Mesothelial cell of epicardium (in vitro differentiated cells): ENCODE results near the gene SYT13. TPM values are rescaled to one million over a fixed set of nuclear protein-coding genes. Genes with fewer than 3 reads are reported as not detected.

Experiments
- DNase-seq, 2 experiments: peaks; one replicate each; pipeline ENCODE4 v3.0.0; 2021; ENCODE audit warnings: low spot score in 2 of 2; ENCODE audit not compliant: unreplicated experiment in 2 of 2
- H3K27ac Mint-ChIP-seq: 2 replicates; pipeline ENCODE4 v1.8.0; 2021; ENCODE audit warnings: mixed read lengths
- H3K27me3 Mint-ChIP-seq: 2 replicates; pipeline ENCODE4 v1.8.0; 2021; ENCODE audit warnings: low read depth, mixed read lengths
- H3K36me3 Mint-ChIP-seq: 2 replicates; pipeline ENCODE4 v1.8.0; 2021; ENCODE audit warnings: mixed read lengths
- H3K4me1 Mint-ChIP-seq: 2 replicates; pipeline ENCODE4 v1.8.0; 2021; ENCODE audit warnings: mixed read lengths
- H3K4me3 Mint-ChIP-seq: 2 replicates; pipeline ENCODE4 v1.8.0; 2021; ENCODE audit warnings: mild to moderate bottlenecking, moderate library complexity, mixed read lengths
- H3K9me3 Mint-ChIP-seq: 2 replicates; pipeline ENCODE4 v1.8.0; 2021; ENCODE audit warnings: mixed read lengths
- total RNA-seq: library from RNA; stranded (reverse); gene quantifications from 3 replicates; pipeline ENCODE4 v1.2.1, GENCODE V29; 2021
- TF ChIP-seq, protein P1 (sequence below): fragments of 200-600 bp; sonication (generic); IDR thresholded peaks from one replicate; pipeline ENCODE4 v1.5.0; 2021; ENCODE audit warnings: antibody characterized with exemption; ENCODE audit not compliant: unreplicated experiment

Gene SYT13
- total RNA-seq, 1 donor from 2014 or later, result 6.8 TPM

DNA sequence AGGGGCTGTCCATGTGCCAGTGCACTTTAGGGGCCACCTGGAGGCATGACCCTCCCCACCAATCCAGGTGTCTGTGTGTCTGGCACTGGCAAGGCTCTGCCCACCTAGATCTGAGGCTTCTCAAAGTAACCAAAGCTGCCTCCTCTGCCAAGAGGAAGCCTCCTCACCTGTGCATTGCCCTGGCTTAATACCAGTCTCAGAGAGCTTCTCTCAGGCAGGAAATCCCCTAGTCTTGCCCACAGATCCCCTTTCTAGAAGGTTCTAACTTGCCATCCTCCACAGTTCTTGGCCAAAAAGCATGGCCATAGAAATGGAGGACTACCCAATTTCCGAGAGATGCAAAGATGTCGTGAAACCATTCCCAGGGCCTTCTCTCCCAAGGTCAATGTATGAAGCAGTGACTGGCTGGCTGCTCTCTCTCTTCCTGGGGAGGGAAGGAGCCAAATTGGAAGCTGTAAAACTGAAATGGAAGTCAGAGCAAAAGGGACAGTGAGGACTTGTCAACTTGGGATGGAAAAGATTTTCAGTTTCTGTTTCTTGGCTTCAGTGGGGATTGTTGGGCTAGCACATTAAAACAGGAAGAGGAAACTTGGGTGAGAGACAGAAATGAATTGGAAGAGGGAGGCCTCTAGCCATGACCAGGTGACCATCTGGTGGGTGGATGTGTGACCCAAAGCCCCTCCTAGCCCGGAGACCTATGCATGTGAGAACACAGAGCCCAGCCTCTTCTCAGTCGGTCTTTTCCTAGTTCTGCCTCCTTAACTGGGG, 70.9 kb downstream of the SYT13 start:
- no peaks in the 10 kb centered on the region for H3K27me3 Mint-ChIP-seq
- DNase-seq, result no peak
- H3K9me3 Mint-ChIP-seq, result no peaks in the 10 kb centered on the region
- H3K4me3 Mint-ChIP-seq, result no peak overlapping the region
- TF ChIP-seq, protein P1, sequence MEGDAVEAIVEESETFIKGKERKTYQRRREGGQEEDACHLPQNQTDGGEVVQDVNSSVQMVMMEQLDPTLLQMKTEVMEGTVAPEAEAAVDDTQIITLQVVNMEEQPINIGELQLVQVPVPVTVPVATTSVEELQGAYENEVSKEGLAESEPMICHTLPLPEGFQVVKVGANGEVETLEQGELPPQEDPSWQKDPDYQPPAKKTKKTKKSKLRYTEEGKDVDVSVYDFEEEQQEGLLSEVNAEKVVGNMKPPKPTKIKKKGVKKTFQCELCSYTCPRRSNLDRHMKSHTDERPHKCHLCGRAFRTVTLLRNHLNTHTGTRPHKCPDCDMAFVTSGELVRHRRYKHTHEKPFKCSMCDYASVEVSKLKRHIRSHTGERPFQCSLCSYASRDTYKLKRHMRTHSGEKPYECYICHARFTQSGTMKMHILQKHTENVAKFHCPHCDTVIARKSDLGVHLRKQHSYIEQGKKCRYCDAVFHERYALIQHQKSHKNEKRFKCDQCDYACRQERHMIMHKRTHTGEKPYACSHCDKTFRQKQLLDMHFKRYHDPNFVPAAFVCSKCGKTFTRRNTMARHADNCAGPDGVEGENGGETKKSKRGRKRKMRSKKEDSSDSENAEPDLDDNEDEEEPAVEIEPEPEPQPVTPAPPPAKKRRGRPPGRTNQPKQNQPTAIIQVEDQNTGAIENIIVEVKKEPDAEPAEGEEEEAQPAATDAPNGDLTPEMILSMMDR, result no peak
- H3K36me3 Mint-ChIP-seq, result peaks cover 25% of the 10 kb centered on the region
- peaks cover 9% of the 10 kb centered on the region for H3K4me1 Mint-ChIP-seq
- H3K27ac Mint-ChIP-seq, result no peak overlapping the region

DNA sequence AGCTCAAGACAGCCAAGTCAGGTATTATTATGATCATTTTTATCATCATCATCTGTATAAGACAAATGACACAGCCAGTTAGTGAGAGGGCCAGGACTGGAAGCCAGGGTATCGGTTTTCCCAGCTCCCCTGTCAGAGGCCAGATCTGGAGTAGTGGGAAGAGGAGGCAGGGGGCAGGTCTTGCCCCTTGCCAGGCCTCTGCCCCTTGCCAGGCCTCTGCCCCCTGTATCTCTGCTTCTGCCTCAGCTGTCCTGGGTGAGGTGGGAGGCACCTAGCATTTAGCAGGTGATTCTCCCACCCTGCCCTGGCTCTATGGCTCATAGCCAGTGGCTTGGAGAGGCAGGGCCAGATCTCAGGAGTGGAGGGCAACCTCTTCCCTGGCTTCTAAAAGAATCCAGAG, 72.4 kb downstream of the SYT13 start:
- no peak for DNase-seq
- no peaks in the 10 kb centered on the region for H3K9me3 Mint-ChIP-seq
- peaks cover 21% of the 10 kb centered on the region for H3K4me1 Mint-ChIP-seq
- H3K36me3 Mint-ChIP-seq, result peaks cover 17% of the 10 kb centered on the region
- no peak overlapping the region for H3K4me3 Mint-ChIP-seq
- TF ChIP-seq, protein P1, result no peak
- H3K27me3 Mint-ChIP-seq, result no peaks in the 10 kb centered on the region
- no peak overlapping the region for H3K27ac Mint-ChIP-seq

DNA sequence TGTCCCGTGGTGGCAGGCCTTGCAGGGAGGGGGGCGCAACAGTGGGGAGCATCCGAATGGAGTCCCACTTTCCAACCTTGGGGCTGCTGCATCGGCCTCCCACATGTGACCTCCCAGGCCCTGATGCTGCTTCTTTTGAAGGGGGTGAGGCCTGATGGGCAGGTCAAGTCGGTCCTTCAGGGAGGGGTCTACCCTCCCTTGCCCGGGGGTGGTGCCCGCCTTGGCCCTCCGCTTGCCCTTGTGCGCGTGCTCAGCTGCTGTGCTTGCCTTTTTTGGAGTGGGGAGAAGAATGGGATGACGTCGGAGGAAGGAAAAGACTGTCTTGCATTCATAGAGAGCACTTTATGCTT, 72.8 kb downstream of the SYT13 start:
- Mint-ChIP-seq H3K4me3 (no peak overlapping the region), H3K27ac (no peak overlapping the region), H3K9me3 (no peaks in the 10 kb centered on the region), H3K4me1 (peaks cover 21% of the 10 kb centered on the region), H3K36me3 (peaks cover 17% of the 10 kb centered on the region), H3K27me3 (no peaks in the 10 kb centered on the region)
- TF ChIP-seq, protein P1, result no peak
- DNase-seq, result no peak

DNA sequence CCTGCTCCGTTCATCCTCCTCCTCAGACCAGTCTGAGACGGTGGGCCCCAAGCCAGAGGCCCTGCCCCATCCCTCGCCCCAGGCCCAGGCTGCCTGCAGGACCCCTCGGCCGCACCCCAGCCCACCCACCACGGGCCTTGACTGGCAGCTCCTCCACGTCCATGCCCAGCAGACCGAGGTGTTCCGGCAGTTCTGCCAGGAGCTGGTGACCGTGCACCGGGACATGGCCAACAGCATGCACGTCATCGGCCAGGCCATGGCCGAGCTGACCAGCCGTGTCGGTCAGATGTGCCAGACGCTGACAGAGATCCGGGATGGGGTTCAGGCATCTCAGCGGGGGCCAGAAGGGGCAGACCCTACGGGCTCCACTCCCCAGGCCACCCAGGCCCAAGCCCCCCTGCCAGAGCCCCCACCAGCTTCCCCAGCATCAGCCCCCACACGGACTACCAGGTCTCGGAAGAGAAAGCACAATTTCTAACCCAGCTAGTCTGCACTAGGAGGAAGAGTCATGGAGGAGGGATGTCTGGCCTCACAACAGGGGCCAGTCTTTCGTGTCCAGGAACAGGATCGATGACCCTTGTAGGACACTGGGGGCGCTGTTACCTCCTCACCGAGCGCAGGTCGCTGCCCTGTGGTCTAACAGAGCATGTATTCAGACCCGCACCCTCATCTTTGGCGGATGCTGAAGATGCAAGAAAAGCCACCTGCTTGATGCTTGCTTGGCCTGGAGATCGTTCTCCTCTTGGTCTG, 73.4 kb downstream of the SYT13 start:
- Mint-ChIP-seq H3K9me3 (no peaks in the 10 kb centered on the region), H3K4me3 (no peak overlapping the region), H3K27ac (no peak overlapping the region), H3K36me3 (peaks cover 17% of the 10 kb centered on the region), H3K27me3 (no peaks in the 10 kb centered on the region), H3K4me1 (peaks cover 19% of the 10 kb centered on the region)
- no peak for DNase-seq
- TF ChIP-seq, protein P1, result no peak

DNA sequence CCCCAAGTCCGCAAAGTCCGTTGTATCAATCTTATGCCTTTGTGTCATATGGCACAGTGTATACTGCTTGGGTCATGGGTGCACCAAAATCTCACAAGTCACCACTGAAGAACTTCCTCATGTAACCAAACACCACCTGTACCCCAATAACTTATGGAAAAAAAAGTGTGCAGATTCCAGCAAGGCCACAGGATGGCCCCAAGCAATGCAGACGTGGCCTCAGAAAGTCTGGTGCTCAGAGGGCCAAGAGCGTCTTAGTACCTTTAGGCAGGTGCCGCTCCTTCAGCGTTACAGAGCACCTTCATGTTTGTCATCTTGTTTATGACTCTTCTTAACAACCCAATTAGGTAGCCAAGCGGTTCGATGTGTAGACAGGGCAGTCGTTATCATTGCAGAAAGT, 74.4 kb downstream of the SYT13 start:
- H3K4me1 Mint-ChIP-seq, result peaks cover 15% of the 10 kb centered on the region
- no peaks in the 10 kb centered on the region for H3K9me3 Mint-ChIP-seq
- H3K27me3 Mint-ChIP-seq, result no peaks in the 10 kb centered on the region
- no peak overlapping the region for H3K4me3 Mint-ChIP-seq
- TF ChIP-seq, protein P1, result no peak
- no peak for DNase-seq
- peaks cover 17% of the 10 kb centered on the region for H3K36me3 Mint-ChIP-seq
- H3K27ac Mint-ChIP-seq, result peak overlapping the region; percentile 28
